GM19397 (cell line): Measurements from ENCODE around the gene CCNYL1.
A peak's percentile ranks its signal among the peaks of the same experiment; 100 is the strongest.
"Not testable (repeated sequence)": the region's sequence is repeated elsewhere in the genome, so short reads cannot be mapped to it uniquely, and the experiment has no call there.

Source experiments
- ATAC-seq: cut with Tn5 transposase; IDR thresholded peaks from one replicate; pipeline ENCODE4 v1.9.1; 2021; ENCODE audit warnings: mild to moderate bottlenecking, moderate library complexity; ENCODE audit not compliant: unreplicated experiment

Gene CCNYL1

DNA sequence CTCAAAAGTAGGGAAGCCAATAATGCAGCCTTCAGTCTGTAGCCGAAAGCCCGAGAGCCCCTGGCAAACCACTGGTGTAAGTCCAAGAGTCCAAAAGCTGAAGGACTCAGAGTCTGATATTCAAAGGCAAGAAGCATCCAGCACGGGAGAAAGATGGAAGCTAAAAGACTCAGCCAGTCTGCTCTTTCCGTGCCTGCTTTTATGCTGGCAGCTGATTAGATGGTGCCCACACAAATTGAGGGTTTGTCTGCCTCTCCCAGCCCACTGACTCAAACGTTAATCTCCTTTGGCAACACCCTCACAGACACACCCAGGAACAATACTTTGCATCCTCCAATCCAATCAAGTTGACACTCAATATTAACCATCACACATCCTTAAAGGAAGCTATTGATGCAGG is 14.5 kb upstream of the CCNYL1 start:
- not testable (repeated sequence) for ATAC-seq

DNA sequence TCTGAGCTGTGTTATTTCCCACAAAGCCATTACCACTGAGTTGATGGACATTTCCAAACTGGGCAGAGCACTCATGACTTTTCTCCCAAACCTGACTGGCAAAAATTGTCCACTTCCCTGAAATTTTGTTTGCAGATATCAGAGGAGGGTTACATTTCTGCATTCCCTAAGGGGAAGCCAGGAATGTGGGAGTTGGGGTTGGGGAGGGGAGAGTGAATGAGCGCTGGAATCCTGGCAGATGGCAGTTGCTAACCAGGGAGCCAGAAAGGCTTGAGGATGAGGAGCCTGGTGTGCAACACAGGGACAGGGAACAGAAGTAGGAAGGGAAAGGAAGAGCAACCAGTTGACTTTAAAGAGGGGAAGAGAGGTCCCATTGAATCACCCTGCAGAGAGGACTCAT is 14.0 kb upstream of the CCNYL1 start:
- ATAC-seq, result no peak

DNA sequence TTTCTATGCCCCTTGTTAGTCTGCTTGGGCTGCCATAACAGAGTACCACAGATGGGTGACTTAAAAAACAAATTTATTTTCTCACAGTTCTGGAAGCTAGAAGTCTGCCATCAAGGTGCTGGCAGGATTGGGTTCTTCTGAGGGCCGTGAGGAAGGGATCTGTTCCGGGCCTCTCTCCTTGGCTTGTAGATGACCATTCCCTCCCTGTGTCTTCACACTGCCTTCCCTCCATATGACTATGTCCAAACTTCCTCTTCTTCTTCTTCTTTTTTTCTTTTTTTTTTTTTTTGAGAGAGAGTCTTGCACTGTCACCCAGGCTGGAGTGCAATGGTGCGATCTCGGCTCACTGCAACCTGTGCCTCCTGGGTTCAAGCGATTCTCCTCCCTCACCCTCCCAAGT is 13.1 kb upstream of the CCNYL1 start:
- no peak for ATAC-seq

DNA sequence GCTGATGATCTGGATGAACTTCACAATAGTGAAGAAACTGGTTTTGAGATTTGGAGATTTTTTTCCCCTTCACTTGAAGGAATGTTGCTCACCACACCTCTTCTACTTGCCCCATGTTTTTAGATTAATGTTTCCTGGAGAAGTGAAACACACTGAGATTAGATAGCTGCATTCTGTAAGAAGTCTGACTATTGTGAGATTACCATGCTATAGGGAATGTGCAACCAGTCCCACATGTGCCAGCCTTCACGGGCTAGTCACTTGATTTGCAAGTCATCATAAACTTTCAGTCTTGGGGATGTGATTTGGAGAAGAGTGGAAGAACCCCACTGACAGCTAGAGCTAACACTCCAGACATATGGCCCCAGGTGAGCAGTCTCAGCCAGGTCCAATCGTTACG is 7.4 kb upstream of the CCNYL1 start:
- no peak for ATAC-seq

DNA sequence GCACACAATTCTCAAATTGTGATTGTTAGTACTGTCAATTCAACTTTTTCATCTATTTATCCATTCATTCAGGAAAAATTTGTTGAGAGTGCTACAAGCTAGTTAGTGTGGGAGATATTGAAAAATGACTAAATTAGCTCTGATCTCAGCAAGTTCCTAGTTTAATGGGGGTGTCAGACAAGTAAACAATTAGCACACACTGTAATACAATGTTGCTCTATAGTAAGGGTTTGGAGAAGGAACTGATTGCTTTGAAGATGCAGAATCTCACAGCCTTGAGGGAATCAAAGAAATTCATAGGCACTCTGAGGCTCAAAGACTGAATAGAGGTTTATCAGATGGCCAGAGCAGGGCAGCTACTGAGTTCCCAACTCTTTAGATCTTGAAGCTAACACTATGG is 6.8 kb upstream of the CCNYL1 start:
- no peak for ATAC-seq

- no peak for ATAC-seq
Measured at GRCh38 chr2:207706936-207707860, 4.2 kb upstream of the CCNYL1 start.

DNA sequence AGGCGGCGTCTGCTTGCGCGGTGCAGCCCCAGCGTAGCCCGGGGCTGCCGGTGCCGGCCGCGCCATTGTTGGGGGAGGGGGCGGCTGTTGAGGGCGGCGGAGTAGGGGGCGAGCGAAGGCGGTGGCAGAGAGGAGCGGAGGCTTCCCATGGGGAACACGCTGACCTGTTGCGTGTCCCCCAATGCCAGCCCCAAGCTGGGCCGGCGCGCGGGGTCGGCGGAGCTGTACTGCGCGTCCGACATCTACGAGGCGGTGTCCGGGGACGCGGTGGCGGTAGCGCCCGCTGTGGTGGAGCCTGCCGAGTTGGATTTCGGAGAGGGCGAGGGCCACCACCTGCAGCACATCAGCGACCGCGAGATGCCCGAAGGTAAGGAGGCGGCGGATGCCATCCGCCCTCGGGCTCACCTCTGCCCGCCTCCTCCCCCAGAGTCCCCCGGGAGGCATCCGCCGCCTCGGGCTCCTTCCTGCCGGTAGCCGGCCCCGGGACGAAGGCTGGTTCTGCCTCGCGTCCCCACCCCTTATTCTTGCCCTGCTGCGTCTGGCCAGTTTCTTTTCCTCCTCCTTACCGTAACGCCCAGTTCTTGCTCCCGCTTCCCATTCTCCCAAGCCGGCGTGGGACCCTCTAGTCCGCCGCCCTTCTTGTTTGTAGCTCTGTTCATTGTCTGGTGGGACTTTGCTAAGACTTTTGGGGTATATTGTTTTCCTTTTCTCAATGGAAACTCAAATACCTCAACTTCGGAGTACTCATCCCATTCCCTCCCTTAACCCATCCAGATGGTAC is 500 bp downstream of the CCNYL1 start:
- peak; percentile 30 for ATAC-seq

- no peak for ATAC-seq
Measured at GRCh38 chr2:207716056-207716455, 4.6 kb downstream of the CCNYL1 start.

DNA sequence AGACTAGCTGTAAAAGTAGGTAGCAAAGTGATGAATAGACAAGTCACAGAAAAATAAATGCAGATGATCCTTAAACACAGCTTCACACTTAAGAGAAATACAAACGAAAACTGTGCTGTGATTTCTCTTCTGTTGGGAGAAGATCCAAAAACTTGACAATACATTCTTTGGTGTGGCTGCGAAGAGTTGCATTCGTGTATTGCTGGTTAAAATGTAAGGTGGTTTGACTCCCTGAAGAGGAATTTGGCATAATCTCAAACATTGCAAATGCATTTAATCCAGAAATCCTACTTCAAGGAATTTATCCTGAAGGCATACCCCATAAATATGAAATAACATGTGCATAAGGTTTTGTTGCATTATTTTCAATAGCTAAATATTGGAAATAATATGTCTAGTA is 7.1 kb downstream of the CCNYL1 start:
- ATAC-seq, result no peak

GRCh38 chr2:207719008-207719407 is 7.6 kb downstream of the CCNYL1 start:
- ATAC-seq, result no peak

DNA sequence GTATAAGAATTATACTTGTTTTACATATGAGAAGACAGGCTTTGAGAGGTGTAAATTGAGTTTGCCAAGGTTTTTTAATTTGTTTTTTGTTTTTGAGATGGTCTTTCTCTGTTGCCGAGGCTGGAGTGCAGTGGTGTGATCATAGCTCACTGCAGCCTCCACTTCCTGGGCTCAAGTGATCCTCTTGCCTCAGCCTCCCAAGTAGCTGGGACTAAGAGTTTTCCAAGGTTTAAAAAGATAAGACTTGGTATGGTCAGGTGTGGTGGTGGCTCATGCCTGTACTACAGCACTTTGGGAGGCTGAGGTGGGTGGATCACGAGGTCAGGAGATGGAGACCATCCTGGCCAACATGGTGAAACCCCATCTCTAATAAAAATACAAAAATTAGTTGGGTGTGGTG is 8.2 kb downstream of the CCNYL1 start:
- not testable (repeated sequence) for ATAC-seq

- no peak for ATAC-seq
Measured at GRCh38 chr2:207720517-207721187, 9.2 kb downstream of the CCNYL1 start.

- ATAC-seq, result no peak
Measured at GRCh38 chr2:207722773-207723424, 11.5 kb downstream of the CCNYL1 start.

GRCh38 chr2:207723425-207723787 is 12.0 kb downstream of the CCNYL1 start:
- ATAC-seq, result not testable (repeated sequence)

- ATAC-seq, result no peak
Measured at GRCh38 chr2:207724113-207724512, 12.7 kb downstream of the CCNYL1 start.

DNA sequence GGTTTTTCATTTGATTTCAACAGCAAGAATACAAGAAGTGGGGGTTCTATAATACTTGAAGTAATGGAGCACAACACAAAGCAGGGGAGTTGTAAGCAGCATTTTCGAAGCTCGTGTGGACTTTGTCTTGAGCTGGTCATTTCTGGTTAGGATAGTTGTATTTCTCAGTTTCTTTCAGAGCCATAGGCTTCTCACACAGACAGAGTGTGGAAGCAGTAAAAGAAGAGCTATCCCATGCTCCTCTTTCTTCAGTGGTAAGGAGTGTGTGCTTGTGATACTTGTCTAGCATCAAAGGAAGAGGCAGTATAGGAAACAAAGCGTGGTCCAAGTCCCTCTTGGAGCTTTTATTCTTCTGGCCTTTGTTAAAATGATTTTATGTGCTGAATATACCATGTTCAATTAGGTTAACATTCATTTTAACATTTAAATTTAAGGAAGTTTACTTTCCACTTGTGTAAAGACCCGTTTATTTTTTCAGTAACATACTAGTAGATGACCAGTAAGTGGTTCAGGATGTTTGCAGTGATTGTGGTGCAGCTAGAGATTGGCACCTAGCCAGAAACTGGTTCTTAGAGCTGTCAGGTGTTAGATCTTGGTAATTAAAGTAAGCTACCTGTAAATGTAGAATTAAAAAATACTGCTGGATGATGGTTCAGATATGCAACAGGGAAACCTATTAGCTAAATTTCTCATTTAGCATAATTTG is 14.6 kb downstream of the CCNYL1 start:
- ATAC-seq, result no peak

DNA sequence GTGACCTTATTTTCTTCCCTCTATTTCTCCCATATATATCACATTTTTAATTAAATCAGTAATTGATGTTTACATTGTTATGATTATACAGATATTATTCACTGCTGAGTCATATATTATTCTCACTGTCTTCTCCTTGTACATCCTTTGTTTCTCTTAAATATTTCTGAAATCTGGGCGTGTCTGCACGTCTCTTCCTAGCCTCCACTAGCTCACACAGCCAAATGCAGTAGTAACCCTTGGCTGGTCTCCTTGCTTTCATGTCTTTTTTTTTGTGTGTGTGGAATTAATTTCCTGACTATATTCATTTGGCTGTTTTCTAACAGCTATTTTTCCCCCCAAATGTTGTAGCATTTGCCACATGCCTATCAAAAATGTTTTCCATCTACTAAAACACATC is 15.8 kb downstream of the CCNYL1 start:
- ATAC-seq, result no peak

- no peak for ATAC-seq
Measured at GRCh38 chr2:207729465-207729998, 18.1 kb downstream of the CCNYL1 start.

DNA sequence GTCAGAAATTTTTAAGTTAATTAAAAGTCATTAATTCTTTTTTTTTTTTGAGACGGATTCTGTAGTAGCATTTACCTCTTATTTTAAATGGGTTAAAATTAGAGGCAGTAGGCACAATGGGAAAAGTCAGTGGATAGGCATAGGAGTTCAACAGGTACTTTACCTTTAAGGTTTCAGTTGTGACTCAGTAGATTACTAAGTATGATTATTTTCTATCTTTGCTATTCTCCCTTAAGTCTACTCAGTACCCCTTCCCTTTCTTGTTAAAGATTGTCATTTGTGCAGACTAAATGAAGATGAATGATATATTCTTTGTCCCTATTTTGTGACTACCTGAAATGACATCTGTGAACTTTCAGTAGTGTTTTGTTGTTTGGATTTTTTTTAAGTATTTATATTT is 19.7 kb downstream of the CCNYL1 start:
- ATAC-seq, result no peak

DNA sequence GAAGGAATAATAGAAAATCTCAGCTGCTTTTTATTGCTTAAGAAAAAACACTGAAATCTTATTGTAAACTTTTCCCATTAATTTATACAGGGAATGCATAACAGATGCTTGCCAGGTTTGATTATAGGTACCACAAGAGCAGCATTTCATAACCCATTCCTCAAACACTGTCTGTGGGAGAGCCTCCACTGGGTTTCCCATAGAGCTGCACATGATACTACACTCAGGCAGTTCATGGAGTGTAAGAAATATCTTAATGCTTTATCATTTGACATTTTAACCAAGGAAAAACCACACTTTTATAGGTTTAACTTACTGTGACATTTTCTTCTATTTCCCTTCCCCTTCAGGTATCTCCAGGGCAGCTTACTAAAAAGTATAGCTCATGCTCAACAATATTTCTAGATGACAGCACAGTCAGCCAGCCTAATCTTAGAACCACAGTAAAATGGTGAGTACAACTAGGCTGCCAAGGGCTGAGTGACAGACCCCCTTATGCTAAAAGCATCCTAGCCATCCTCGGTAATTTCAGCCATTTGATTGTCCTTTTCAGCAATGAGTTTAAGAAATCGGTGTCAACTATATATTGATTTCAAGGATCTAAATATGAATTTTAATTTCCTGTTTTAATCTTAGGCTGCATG is 22.3 kb downstream of the CCNYL1 start:
- ATAC-seq, result no peak
